H1 (cell line): Measurements from ENCODE around the gene THADA. TPM values are rescaled to one million over a fixed set of nuclear protein-coding genes. Genes with fewer than 3 reads are reported as not detected.

Experiments used
- CTCF ChIA-PET: fragments of 300-600 bp; sonication (Branson Sonifier 250); formaldehyde crosslinking; loops from one replicate; lab custom pipeline; 2021; ENCODE audit not compliant: partially characterized antibody; lab: Charles Lee
- POLR2A ChIA-PET: fragments of 300-600 bp; sonication (Branson Sonifier 250); formaldehyde crosslinking; loops from one replicate; lab custom pipeline; 2021; ENCODE audit warnings: inconsistent platforms; ENCODE audit not compliant: partially characterized antibody; lab: Charles Lee
- DNase-seq, 2 experiments: peaks; one replicate each; pipeline versions ENCODE4 v3.0.0 to v3.0.0-alpha.2; 2010 to 2022; ENCODE audit warnings: low spot score in 2 of 2, low read depth in 1 of 2, mixed read lengths in 1 of 2
- FAIRE-seq: peaks from 2 replicates; lab custom pipeline; 2011; peaks lifted over from hg19 to GRCh38; lab: Jason Lieb, UNC
- H2AFZ ChIP-seq: 2 replicates; pipeline ENCODE4 v1.8.1; 2012; ENCODE audit warnings: low read length, inconsistent platforms
- H2AK5ac ChIP-seq: 2 replicates; pipeline ENCODE4 v1.6.1; 2013; ENCODE audit warnings: low read depth, low read length
- H2BK120ac ChIP-seq: replicated peaks from 2 replicates; pipeline ENCODE3; 2013; ENCODE audit warnings: low read depth, low read length, inconsistent platforms
- H2BK12ac ChIP-seq: 2 replicates; pipeline ENCODE4 v1.6.1; 2013; ENCODE audit warnings: low read depth, low read length
- H2BK15ac ChIP-seq: 2 replicates; pipeline ENCODE4 v1.6.1; 2013; ENCODE audit warnings: low read length
- H2BK20ac ChIP-seq: 2 replicates; pipeline ENCODE4 v1.6.1; 2013; ENCODE audit warnings: low read length
- H2BK5ac ChIP-seq: 2 replicates; pipeline ENCODE4 v1.6.1; 2013; ENCODE audit warnings: low read depth, low read length
- H3K14ac ChIP-seq: 2 replicates; pipeline ENCODE4 v1.6.1; 2013; ENCODE audit warnings: inconsistent platforms; ENCODE audit not compliant: insufficient read length
- H3K18ac ChIP-seq: 2 replicates; pipeline ENCODE4 v1.6.1; 2013; ENCODE audit warnings: low read length; ENCODE audit errors: extremely low read depth
- H3K23ac ChIP-seq: 2 replicates; pipeline ENCODE4 v1.6.1; 2013; ENCODE audit warnings: inconsistent platforms; ENCODE audit not compliant: insufficient read length
- H3K23me2 ChIP-seq: 2 replicates; pipeline ENCODE4 v1.6.1; 2013; ENCODE audit warnings: low read depth, low read length
- H3K27ac ChIP-seq: 2 replicates; pipeline ENCODE4 v1.6.1; 2011; ENCODE audit warnings: low read depth, low read length, inconsistent platforms
- H3K27me3 ChIP-seq, 4 experiments: replicated peaks in 1 of 4; 1 replicate in 1 of 4; 2 replicates in 3 of 4; pipeline versions ENCODE4 v1.6.1 to v1.8.1; 2011 to 2013; ENCODE audit warnings: low read length in 3 of 4, mild to moderate bottlenecking in 3 of 4, inconsistent platforms in 2 of 4, mixed read lengths in 2 of 4, moderate library complexity in 1 of 4; ENCODE audit not compliant: control insufficient read depth in 3 of 4, insufficient read depth in 3 of 4; ENCODE audit errors: extremely low read depth in 1 of 4
- H3K36me3 ChIP-seq, 4 experiments: 2 replicates each; pipeline versions ENCODE4 v1.6.1 to v1.8.1; 2011 to 2013; ENCODE audit warnings: mild to moderate bottlenecking in 4 of 4, low read length in 3 of 4, moderate library complexity in 2 of 4, control low read depth in 1 of 4, inconsistent platforms in 1 of 4; ENCODE audit not compliant: insufficient read depth in 4 of 4, control insufficient read depth in 2 of 4
- H3K4ac ChIP-seq: replicated peaks from 2 replicates; pipeline ENCODE3; 2013; ENCODE audit warnings: low read length, low read depth, mixed read lengths, inconsistent platforms; ENCODE audit not compliant: insufficient read length
- H3K4me1 ChIP-seq, 4 experiments: replicated peaks in 1 of 4; 1 replicate in 1 of 4; 2 replicates in 3 of 4; pipeline versions ENCODE4 v1.6.1 to v1.8.1; 2011 to 2013; ENCODE audit warnings: low read length in 3 of 4, inconsistent platforms in 2 of 4, mixed read lengths in 1 of 4; ENCODE audit not compliant: insufficient read depth in 4 of 4, control insufficient read depth in 3 of 4
- H3K4me2 ChIP-seq, 2 experiments: 2 replicates each; pipeline versions ENCODE4 v1.6.1 to v1.8.1; 2011 to 2013; ENCODE audit warnings: low read depth in 2 of 2, low read length in 2 of 2, control low read depth in 1 of 2, inconsistent platforms in 1 of 2, mild to moderate bottlenecking in 1 of 2; ENCODE audit not compliant: insufficient read depth in 1 of 2
- H3K4me3 ChIP-seq, 4 experiments: fragments of 200-600, 300-600 bp in 1 of 4; sonication (generic), shearing (Covaris generic), sonication (Bioruptor Twin) in 1 of 4; 2 replicates each; pipeline versions ENCODE4 v1.5.1 to v1.8.1; 2011 to 2016; ENCODE audit warnings: low read length in 4 of 4, low read depth in 3 of 4, control low read depth in 2 of 4, inconsistent platforms in 2 of 4, mild to moderate bottlenecking in 2 of 4, mixed read lengths in 1 of 4, moderate library complexity in 1 of 4; ENCODE audit not compliant: insufficient read depth in 2 of 4; ENCODE audit errors: extremely low read depth in 1 of 4
- H3K56ac ChIP-seq: replicated peaks from 2 replicates; pipeline ENCODE3; 2013; ENCODE audit warnings: low read depth, mild to moderate bottlenecking, mixed read lengths, low read length, inconsistent platforms; ENCODE audit not compliant: insufficient read length
- H3K79me1 ChIP-seq: 2 replicates; pipeline ENCODE4 v1.6.1; 2013; ENCODE audit warnings: low read depth, low read length, control low read depth
- H3K79me2 ChIP-seq, 2 experiments: 2 replicates each; pipeline versions ENCODE4 v1.6.1 to v1.8.1; 2012 to 2013; ENCODE audit warnings: low read length in 2 of 2, mild to moderate bottlenecking in 2 of 2, inconsistent platforms in 1 of 2; ENCODE audit not compliant: insufficient read depth in 2 of 2, control insufficient read depth in 1 of 2
- H3K9ac ChIP-seq, 4 experiments: replicated peaks in 1 of 4; 1 replicate in 1 of 4; 2 replicates in 3 of 4; pipeline versions ENCODE4 v1.6.1 to v1.8.1; 2011 to 2013; ENCODE audit warnings: low read depth in 3 of 4, low read length in 3 of 4, control low read depth in 2 of 4, mild to moderate bottlenecking in 2 of 4, moderate library complexity in 2 of 4, inconsistent platforms in 1 of 4; ENCODE audit errors: extremely low read depth in 1 of 4
- H3K9me3 ChIP-seq, 2 experiments: 2 replicates each; pipeline versions ENCODE4 v1.6.1 to v1.8.1; 2012 to 2013; ENCODE audit warnings: mild to moderate bottlenecking in 2 of 2, moderate library complexity in 2 of 2, control low read depth in 1 of 2, inconsistent platforms in 1 of 2, low read depth in 1 of 2, low read length in 1 of 2, mixed read lengths in 1 of 2; ENCODE audit not compliant: insufficient read depth in 2 of 2
- H4K20me1 ChIP-seq, 2 experiments: replicated peaks in 1 of 2; 2 replicates each; pipeline versions ENCODE3 to v1.8.1; 2011 to 2013; ENCODE audit warnings: inconsistent platforms in 2 of 2, low read length in 2 of 2, mild to moderate bottlenecking in 1 of 2; ENCODE audit not compliant: insufficient read depth in 2 of 2, control insufficient read depth in 1 of 2
- H4K5ac ChIP-seq: 2 replicates; pipeline ENCODE4 v1.6.1; 2013; ENCODE audit warnings: low read length, low read depth, mixed read lengths, inconsistent platforms; ENCODE audit not compliant: insufficient read length
- H4K8ac ChIP-seq: 2 replicates; pipeline ENCODE4 v1.8.0; 2013; ENCODE audit warnings: mild to moderate bottlenecking, moderate library complexity, low read length, inconsistent platforms; ENCODE audit not compliant: insufficient read depth; ENCODE audit errors: extremely low read depth
- H4K91ac ChIP-seq: replicated peaks from 2 replicates; pipeline ENCODE3; 2013; ENCODE audit warnings: low read length, mixed read lengths, inconsistent platforms; ENCODE audit not compliant: insufficient read length
- EGR1 ChIP-seq: IDR thresholded peaks from 2 replicates; pipeline ENCODE4 v1.6.1; 2011; ENCODE audit warnings: low read depth, low read length, borderline replicate concordance
- EZH2 ChIP-seq: fragments of 200-600 bp; sonication (generic); IDR thresholded peaks from 2 replicates; pipeline ENCODE4 v1.7.1; 2012; ENCODE audit warnings: low read depth, mild to moderate bottlenecking, moderate library complexity, low read length, inconsistent platforms; ENCODE audit not compliant: severe bottlenecking
- JUN ChIP-seq: IDR thresholded peaks from 2 replicates; pipeline ENCODE4 v1.6.1; 2011; ENCODE audit warnings: low read depth, mild to moderate bottlenecking, improper control_type of control experiment, low read length
- KDM4A ChIP-seq: IDR thresholded peaks from one replicate; pipeline ENCODE4 v1.7.1; 2012; ENCODE audit warnings: low read depth, mild to moderate bottlenecking, moderate library complexity, low read length, inconsistent platforms; ENCODE audit not compliant: severe bottlenecking
- NANOG ChIP-seq: IDR thresholded peaks from 2 replicates; pipeline ENCODE4 v1.6.1; 2011; ENCODE audit warnings: low read length, low read depth, mild to moderate bottlenecking, inconsistent platforms; ENCODE audit not compliant: insufficient read depth, poor library complexity, severe bottlenecking
- SIN3A ChIP-seq, 2 experiments: IDR thresholded peaks in 1 of 2; conservative IDR thresholded peaks in 1 of 2; 2 replicates each; pipeline ENCODE4 v1.6.1; 2011 to 2012; ENCODE audit warnings: low read length in 2 of 2, improper control_type of control experiment in 1 of 2, low read depth in 1 of 2, mild to moderate bottlenecking in 1 of 2
- SIX5 ChIP-seq: IDR thresholded peaks from 2 replicates; pipeline ENCODE4 v1.6.1; 2011; ENCODE audit warnings: mild to moderate bottlenecking, low read depth, low read length
- TEAD4 ChIP-seq: IDR thresholded peaks from 2 replicates; pipeline ENCODE4 v1.6.1; 2012; ENCODE audit warnings: low read depth, low read length, inconsistent platforms, mixed read lengths
- WGBS, 2 experiments: shearing (Covaris generic) in 1 of 2; methylation state at CpG; one replicate each; pipeline versions ENCODE4 v1.1.6 to v1.1.7; 2013 to 2015; ENCODE audit warnings: low lambda C conversion rate in 2 of 2, mixed read lengths in 2 of 2, inconsistent platforms in 1 of 2, low coverage in 1 of 2, missing lambda C conversion rate in 1 of 2; ENCODE audit not compliant: insufficient replicate concordance in 2 of 2, insufficient coverage in 1 of 2, insufficient read length in 1 of 2; ENCODE audit errors: extremely low coverage in 1 of 2, missing lambda C conversion rate in 1 of 2; 5-methylcytosine and 5-hydroxymethylcytosine counted together
- polyA plus RNA-seq, 7 experiments: library from polyadenylated mRNA; depleted of rRNA in 3 of 7; stranded (reverse) in 5 of 7; unstranded in 2 of 7; fragments of >200 nt in 5 of 7; fragments of 200-250 nt in 2 of 7; gene quantifications; 1 replicate in 5 of 7; 2 replicates in 1 of 7; 4 replicates in 1 of 7; pipeline versions ENCODE4 v1.2.1 to v1.2.3, GENCODE V29; 2011 to 2013; ENCODE audit warnings: missing spikeins in 2 of 7, mixed read lengths in 2 of 7
- total RNA-seq: library from RNA; stranded (reverse); fragmentation: NEBNext Ultra II Directional; extraction: Animal tissue kit (Norgen Biotek cat#: 25700); gene quantifications from 2 replicates; pipeline ENCODE4 v1.2.1, GENCODE V29; 2021
- TF ChIP-seq, protein P1 (sequence below), 3 experiments: IDR thresholded peaks; 1 replicate in 2 of 3; 2 replicates in 1 of 3; pipeline versions ENCODE4 v1.5.1 to v1.6.1; 2011; ENCODE audit warnings: low read length in 3 of 3, mild to moderate bottlenecking in 3 of 3, inconsistent platforms in 2 of 3, low read depth in 1 of 3, moderate library complexity in 1 of 3; ENCODE audit not compliant: insufficient read depth in 1 of 3; ENCODE audit errors: control extremely low read depth in 1 of 3

Gene THADA
- total and polyA plus RNA-seq, 2 of the 8 experiments (the other 6 are each of a cell fraction or from before 2014, with no cell fraction given), result 22.4 to 26.8 TPM

- H2AK5ac ChIP-seq, result no peak overlapping the region
- no peaks in the 10 kb centered on the region for H3K79me2 ChIP-seq
- H3K56ac ChIP-seq, result no peak overlapping the region
- H3K4me3 ChIP-seq, result no peak overlapping the region
- TF ChIP-seq TEAD4 (no peak), SIN3A (conservative IDR thresholded peaks at IDR 0.05 in 1 of 2, IDR thresholded peaks at IDR 0.05 in 1 of 2; ENCODE audit: low read depth in 1 of 2, low read length in 2 of 2) (no peak), SIX5 (no peak), EZH2 (no peak), NANOG (no peak), JUN (no peak), EGR1 (no peak), KDM4A (no peak)
- TF ChIP-seq, protein P1, sequence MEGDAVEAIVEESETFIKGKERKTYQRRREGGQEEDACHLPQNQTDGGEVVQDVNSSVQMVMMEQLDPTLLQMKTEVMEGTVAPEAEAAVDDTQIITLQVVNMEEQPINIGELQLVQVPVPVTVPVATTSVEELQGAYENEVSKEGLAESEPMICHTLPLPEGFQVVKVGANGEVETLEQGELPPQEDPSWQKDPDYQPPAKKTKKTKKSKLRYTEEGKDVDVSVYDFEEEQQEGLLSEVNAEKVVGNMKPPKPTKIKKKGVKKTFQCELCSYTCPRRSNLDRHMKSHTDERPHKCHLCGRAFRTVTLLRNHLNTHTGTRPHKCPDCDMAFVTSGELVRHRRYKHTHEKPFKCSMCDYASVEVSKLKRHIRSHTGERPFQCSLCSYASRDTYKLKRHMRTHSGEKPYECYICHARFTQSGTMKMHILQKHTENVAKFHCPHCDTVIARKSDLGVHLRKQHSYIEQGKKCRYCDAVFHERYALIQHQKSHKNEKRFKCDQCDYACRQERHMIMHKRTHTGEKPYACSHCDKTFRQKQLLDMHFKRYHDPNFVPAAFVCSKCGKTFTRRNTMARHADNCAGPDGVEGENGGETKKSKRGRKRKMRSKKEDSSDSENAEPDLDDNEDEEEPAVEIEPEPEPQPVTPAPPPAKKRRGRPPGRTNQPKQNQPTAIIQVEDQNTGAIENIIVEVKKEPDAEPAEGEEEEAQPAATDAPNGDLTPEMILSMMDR (IDR thresholded peaks at IDR 0.05; ENCODE audit: control extremely low read depth in 1 of 3, insufficient read depth in 1 of 3, low read depth in 1 of 3, low read length in 3 of 3), result no peak
- H3K9me3 ChIP-seq, result no peaks in the 10 kb centered on the region
- H2BK5ac ChIP-seq, result no peak overlapping the region
- no peak overlapping the region for H3K9ac ChIP-seq
- peaks cover 0 to 6% (median 4%) of the 10 kb centered on the region in 4 experiments; a peak in 2 of 8 replicates for H3K36me3 ChIP-seq
- H3K4me2 ChIP-seq, result no peak overlapping the region
- FAIRE-seq, result peak; percentile 7
- H3K79me1 ChIP-seq, result no peaks in the 10 kb centered on the region
- ChIA-PET POLR2A (interaction anchor here (1.3 kb wide), 1 partner anchor 16 kb away, joined by 3 read pairs; no protein-coding TSS in a partner anchor), CTCF (interaction anchor here (0.6 to 3.1 kb wide), 5 partner anchors 11 to 593 kb away, joined by 3 to 13 read pairs (median 3); no protein-coding TSS in a partner anchor)
- H2AFZ ChIP-seq, result no peak overlapping the region
- no peak overlapping the region for H4K91ac ChIP-seq
- WGBS, 2 experiments, result 92% methylated on average over 4 of the region's 4 CpGs; no CpG with 5 or more reads in 1 of the 2 experiments
- no peak overlapping the region for H2BK120ac ChIP-seq
- H3K4ac ChIP-seq, result no peak overlapping the region
- no peak overlapping the region for H3K14ac ChIP-seq
- no peak overlapping the region for H4K5ac ChIP-seq
- H3K23ac ChIP-seq, result no peak overlapping the region
- H3K23me2 ChIP-seq, result no peaks in the 10 kb centered on the region
- no peak overlapping the region for H2BK20ac ChIP-seq
- H2BK12ac ChIP-seq, result no peak overlapping the region
- no peak overlapping the region for H4K8ac ChIP-seq
- H3K4me1 ChIP-seq, result no peaks in the 10 kb centered on the region
- no peaks in the 10 kb centered on the region for H3K27me3 ChIP-seq
- H4K20me1 ChIP-seq, result no peaks in the 10 kb centered on the region
- no peak overlapping the region for H2BK15ac ChIP-seq
- no peak overlapping the region for H3K18ac ChIP-seq
- DNase-seq, result no peak
- H3K27ac ChIP-seq, result no peak overlapping the region
These were observed 55.6 kb downstream of the THADA start for GRCh38 chr2:43540021-43540779.
